ENCODE data around the gene EXOC4. TPM values are rescaled to one million over a fixed set of nuclear protein-coding genes. Genes with fewer than 3 reads are reported as not detected.

EXOC4 gene
- total RNA-seq, 1 donor from 2014 or later = 145 TPM

DNA sequence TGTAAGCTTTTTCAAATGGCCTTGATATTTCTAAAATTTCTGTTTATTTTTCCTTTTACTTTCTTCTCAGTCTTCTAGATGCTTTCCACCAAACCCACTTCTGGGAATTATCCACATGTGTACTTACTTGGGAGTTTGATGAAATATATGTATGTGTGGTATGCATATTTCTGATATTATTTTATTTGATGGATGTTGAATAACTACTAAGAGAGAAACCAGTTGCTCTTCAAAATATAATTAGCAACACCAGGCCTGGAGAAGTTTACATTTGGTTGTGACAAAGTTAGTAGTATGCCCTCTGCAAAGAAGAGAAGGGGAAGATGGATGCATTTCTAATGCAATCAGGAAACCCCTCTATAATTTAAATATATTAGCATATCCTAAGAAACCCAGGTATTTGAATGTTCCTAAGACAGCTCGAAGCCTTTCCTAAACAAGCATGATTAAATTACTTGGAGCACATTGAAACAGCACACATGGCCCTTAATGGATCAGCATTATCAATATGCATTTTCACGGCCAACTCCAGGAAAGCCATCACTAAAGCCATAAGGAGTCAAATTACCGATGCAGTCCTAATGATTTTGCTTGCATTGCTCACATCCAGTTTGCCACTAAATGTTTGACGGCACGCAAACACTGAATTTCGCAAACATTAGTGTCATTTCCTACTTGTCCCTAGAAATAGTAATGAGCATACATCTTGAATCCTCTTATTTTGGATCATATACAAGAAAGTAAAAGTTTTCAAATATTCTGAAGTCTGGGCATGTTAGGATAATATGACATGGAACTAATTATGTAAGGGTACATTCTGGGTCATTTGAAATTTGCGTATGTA lies 393.8 kb downstream of the EXOC4 start:
- no peak for TF ChIP-seq CTCF (IDR thresholded peaks at IDR 0.05; ENCODE audit: unreplicated experiment)
- Mint-ChIP-seq H3K9me3 (ENCODE audit: low read depth) (peaks cover 7% of the 10 kb centered on the region), H3K36me3 (ENCODE audit: insufficient read depth) (peaks cover 11% of the 10 kb centered on the region), H3K4me1 (ENCODE audit: low read depth) (peaks cover 11% of the 10 kb centered on the region), H3K4me3 (ENCODE audit: low read depth) (no peak overlapping the region), H3K27ac (no peak overlapping the region), H3K27me3 (no peaks in the 10 kb centered on the region)
- no peak for DNase-seq (ENCODE audit: low spot score, unreplicated experiment)

DNA sequence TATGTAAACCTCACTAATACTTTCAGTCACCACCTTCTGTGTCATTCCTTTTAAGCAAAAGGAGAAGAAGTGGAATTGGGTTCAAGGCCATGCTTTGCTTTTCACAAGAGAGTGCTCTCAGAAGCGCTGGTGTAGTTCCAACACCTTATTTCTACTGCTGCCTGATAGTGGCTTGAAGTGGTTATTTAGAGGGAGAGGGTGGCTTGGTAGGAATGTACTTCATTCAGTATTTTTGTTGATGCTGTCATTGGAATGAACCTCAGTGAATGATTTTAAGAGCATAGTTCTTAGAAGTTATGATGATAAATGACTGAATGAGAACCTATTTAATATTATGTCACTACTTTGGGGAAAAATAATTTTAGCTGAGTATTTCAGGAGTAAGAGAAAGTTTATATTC lies 396.7 kb downstream of the EXOC4 start:
- peaks cover 2% of the 10 kb centered on the region for H3K36me3 Mint-ChIP-seq (ENCODE audit: insufficient read depth)
- no peak overlapping the region for H3K4me3 Mint-ChIP-seq (ENCODE audit: low read depth)
- TF ChIP-seq CTCF (IDR thresholded peaks at IDR 0.05; ENCODE audit: unreplicated experiment) = no peak
- no peak for DNase-seq (ENCODE audit: low spot score, unreplicated experiment)
- no peak overlapping the region for H3K27ac Mint-ChIP-seq
- peaks cover 20% of the 10 kb centered on the region for H3K4me1 Mint-ChIP-seq (ENCODE audit: low read depth)
- no peaks in the 10 kb centered on the region for H3K27me3 Mint-ChIP-seq
- no peaks in the 10 kb centered on the region for H3K9me3 Mint-ChIP-seq (ENCODE audit: low read depth)

GRCh38 chr7:133650069-133650468 lies 397.2 kb downstream of the EXOC4 start:
- no peaks in the 10 kb centered on the region for H3K9me3 Mint-ChIP-seq (ENCODE audit: low read depth)
- H3K36me3 Mint-ChIP-seq (ENCODE audit: insufficient read depth) = no peaks in the 10 kb centered on the region
- TF ChIP-seq CTCF (IDR thresholded peaks at IDR 0.05; ENCODE audit: unreplicated experiment) = no peak
- H3K27me3 Mint-ChIP-seq = no peaks in the 10 kb centered on the region
- H3K4me3 Mint-ChIP-seq (ENCODE audit: low read depth) = no peak overlapping the region
- no peak overlapping the region for H3K27ac Mint-ChIP-seq
- peaks cover 20% of the 10 kb centered on the region for H3K4me1 Mint-ChIP-seq (ENCODE audit: low read depth)
- no peak for DNase-seq (ENCODE audit: low spot score, unreplicated experiment)

- Mint-ChIP-seq H3K36me3 (ENCODE audit: insufficient read depth) (no peaks in the 10 kb centered on the region), H3K27ac (no peak overlapping the region), H3K4me1 (ENCODE audit: low read depth) (peaks cover 16% of the 10 kb centered on the region), H3K27me3 (no peaks in the 10 kb centered on the region), H3K9me3 (ENCODE audit: low read depth) (no peaks in the 10 kb centered on the region), H3K4me3 (ENCODE audit: low read depth) (no peak overlapping the region)
- no peak for TF ChIP-seq CTCF (IDR thresholded peaks at IDR 0.05; ENCODE audit: unreplicated experiment)
- no peak for DNase-seq (ENCODE audit: low spot score, unreplicated experiment)
Measured at GRCh38 chr7:133650487-133651300, 397.8 kb downstream of the EXOC4 start.

DNA sequence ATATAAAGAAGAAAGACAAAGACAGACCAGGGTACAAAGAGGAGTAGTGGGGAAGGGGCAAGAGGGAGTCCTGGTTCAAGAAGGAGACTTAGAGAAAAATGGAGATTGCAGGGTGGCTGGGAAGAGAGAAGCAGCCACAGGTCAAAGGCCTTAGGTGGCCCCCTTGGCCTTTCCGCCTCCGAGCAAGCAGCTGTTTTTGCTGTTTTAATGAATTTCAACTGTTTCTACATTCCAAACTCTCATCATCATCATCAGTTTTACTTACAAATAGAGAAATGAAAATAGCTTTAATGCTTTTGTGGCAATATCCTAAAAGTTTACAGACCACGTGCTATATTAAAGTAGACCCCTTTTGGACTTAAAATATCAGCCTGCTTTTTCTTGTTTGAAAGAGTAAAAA lies 399.7 kb downstream of the EXOC4 start:
- Mint-ChIP-seq H3K27ac (no peak overlapping the region), H3K4me3 (ENCODE audit: low read depth) (no peak overlapping the region), H3K9me3 (ENCODE audit: low read depth) (no peaks in the 10 kb centered on the region), H3K27me3 (no peaks in the 10 kb centered on the region), H3K4me1 (ENCODE audit: low read depth) (peaks cover 13% of the 10 kb centered on the region), H3K36me3 (ENCODE audit: insufficient read depth) (no peaks in the 10 kb centered on the region)
- no peak for DNase-seq (ENCODE audit: low spot score, unreplicated experiment)
- TF ChIP-seq CTCF (IDR thresholded peaks at IDR 0.05; ENCODE audit: unreplicated experiment) = no peak

All from progenitor cell of endocrine pancreas (in vitro differentiated cells).